WI38 (cell line): ENCODE measurements around the gene PCDHB3.
"Not testable (repeated sequence)": the region's sequence is repeated elsewhere in the genome, so short reads cannot be mapped to it uniquely, and the experiment has no call there.

ENCODE experiments used
- H3K4me3 ChIP-seq: 2 replicates; pipeline ENCODE4 v1.5.1; 2011; ENCODE audit warnings: low read depth, mild to moderate bottlenecking, control low read depth, low read length
- CTCF ChIP-seq: IDR thresholded peaks from 2 replicates; pipeline ENCODE4 v1.5.1; 2012; ENCODE audit warnings: low read depth, mild to moderate bottlenecking, control low read depth, low read length

The PCDHB3 gene

GRCh38 chr5:141150224-141150992 lies 50.1 kb downstream of the PCDHB3 start:
- TF ChIP-seq CTCF, result no peak
- peak overlapping the region; percentile 34 for H3K4me3 ChIP-seq

GRCh38 chr5:141150993-141151325 lies 50.7 kb downstream of the PCDHB3 start:
- no peak overlapping the region for H3K4me3 ChIP-seq
- TF ChIP-seq CTCF, result no peak

- H3K4me3 ChIP-seq, result not testable (repeated sequence)
Measured at GRCh38 chr5:141151632-141152031, 51.4 kb downstream of the PCDHB3 start.

GRCh38 chr5:141152096-141152495 lies 51.8 kb downstream of the PCDHB3 start:
- not testable (repeated sequence) for H3K4me3 ChIP-seq
